Prostate gland (tissue), 2 donors: ENCODE results near the gene INIP. TPM values are rescaled to one million over a fixed set of nuclear protein-coding genes. Genes with fewer than 3 reads are reported as not detected.

Experiments
- DNase-seq: peaks from one replicate; pipeline ENCODE4 v3.0.0-alpha.2; 2019; ENCODE audit warnings: low spot score
- H3K27ac ChIP-seq, 2 donors: fragments of 200-600 bp; sonication (generic); 2 replicates each; pipeline ENCODE4 v1.5.1; 2017 to 2019
- H3K27me3 ChIP-seq: fragments of 200-600 bp; sonication (generic); replicated peaks from 2 replicates; pipeline ENCODE4 v1.5.1; 2019; ENCODE audit not compliant: insufficient read depth
- H3K36me3 ChIP-seq, 2 donors: fragments of 200-600 bp; sonication (generic); 1 replicate in 1 of 2; 2 replicates in 1 of 2; pipeline versions ENCODE4 v1.5.1 to v1.8.1; 2017 to 2019
- H3K4me1 ChIP-seq: fragments of 200-600 bp; sonication (generic); replicated peaks from 2 replicates; pipeline ENCODE4 v1.5.1; 2019
- H3K4me3 ChIP-seq, 2 donors: fragments of 200-600 bp; sonication (generic); 2 replicates each; pipeline ENCODE4 v1.5.1; 2017 to 2019
- H3K9me3 ChIP-seq: fragments of 200-600 bp; sonication (generic); 2 replicates; pipeline ENCODE4 v1.5.1; 2017
- CTCF ChIP-seq, 4 experiments: fragments of 200-600 bp in 2 of 4; fragments of 450-650 bp in 2 of 4; sonication (generic) in 2 of 4; IDR thresholded peaks; 1 replicate in 3 of 4; 2 replicates in 1 of 4; pipeline ENCODE4 v1.5.1; 2016 to 2019; ENCODE audit warnings: antibody characterized with exemption in 4 of 4, mild to moderate bottlenecking in 2 of 4, moderate library complexity in 2 of 4
- POLR2A ChIP-seq: fragments of 450-650 bp; IDR thresholded peaks from one replicate; pipeline ENCODE4 v1.6.1; 2016; ENCODE audit warnings: antibody characterized with exemption, mild to moderate bottlenecking
- POLR2AphosphoS5 ChIP-seq: sonication (generic); formaldehyde crosslinking; IDR thresholded peaks from one replicate; pipeline ENCODE4 v1.6.1; 2017; ENCODE audit warnings: antibody characterized with exemption
- WGBS: methylation state at CpG from one replicate; pipeline ENCODE4 v1.1.5; 2018; 5-methylcytosine and 5-hydroxymethylcytosine counted together
- intact Hi-C: fragments of 100-400 bp; cut with DNase I; formaldehyde crosslinking; loops from one replicate; pipeline ENCODE4 v1.14.2; 2022
- total RNA-seq, 2 donors: library from RNA; depleted of rRNA; stranded (reverse); fragments of >200 nt; gene quantifications; one replicate each; pipeline ENCODE4 v1.1.0, GENCODE V29; 2016

Gene INIP
- total RNA-seq, 2 donors from 2014 or later, result 21.0 to 36.6 TPM

GRCh38 chr9:112751056-112751795 is 33.3 kb upstream of the INIP start:
- DNase-seq, result peak; percentile 31
- H3K4me1 ChIP-seq, result no peaks in the 10 kb centered on the region
- peak overlapping the region; percentile 66 to 75 for H3K27ac ChIP-seq
- no peaks in the 10 kb centered on the region for H3K27me3 ChIP-seq
- H3K9me3 ChIP-seq, result no peaks in the 10 kb centered on the region
- H3K36me3 ChIP-seq, result no peaks in the 10 kb centered on the region
- WGBS, result under 1% methylated on average over 32 of the region's 49 CpGs
- TF ChIP-seq POLR2A (peak; percentile 34), CTCF (IDR thresholded peaks at IDR 0.05) (no peak), POLR2AphosphoS5 (peak; percentile 47)
- intact Hi-C loops, result loop anchor here (5.0 kb wide), 3 partner anchors 34 to 369 kb away; partner anchors contain the start of genes HSDL2 and INIP
- peak overlapping the region; percentile 57 to 97 for H3K4me3 ChIP-seq

- no CpG with 5 or more reads among the region's 50 CpGs for WGBS
- DNase-seq, result peak; percentile 6
- Histone ChIP-seq H3K36me3 (no peaks in the 10 kb centered on the region), H3K4me1 (no peaks in the 10 kb centered on the region), H3K9me3 (no peaks in the 10 kb centered on the region), H3K27me3 (no peaks in the 10 kb centered on the region), H3K27ac (peak overlapping the region; percentile 66 to 75), H3K4me3 (peak overlapping the region; percentile 57 to 97)
- intact Hi-C loops, result loop anchor here (5.0 kb wide), 3 partner anchors 33 to 368 kb away; partner anchors contain the start of genes HSDL2 and INIP
- TF ChIP-seq POLR2AphosphoS5 (no peak), CTCF (IDR thresholded peaks at IDR 0.05) (no peak), POLR2A (no peak)
Observed at GRCh38 chr9:112750764-112751055, 32.8 kb upstream of the INIP start.

- H3K27ac ChIP-seq, result peak within 1 kb of the TSS; percentile 75 to 82
- no peaks in the 10 kb centered on the region for H3K9me3 ChIP-seq
- H3K4me1 ChIP-seq, result no peaks in the 10 kb centered on the region
- peak; percentile 81 for TF ChIP-seq POLR2AphosphoS5
- TF ChIP-seq POLR2A, result peak; percentile 61
- peak in 2 of 4 experiments; percentile 13 to 15 for TF ChIP-seq CTCF (IDR thresholded peaks at IDR 0.05)
- peak; percentile 85 for DNase-seq
- H3K36me3 ChIP-seq, result no peaks in the 10 kb centered on the region
- intact Hi-C loops, result loop anchor here (5.0 kb wide), 3 partner anchors 33 to 368 kb away; partner anchors contain the start of genes HSDL2 and INIP
- H3K27me3 ChIP-seq, result no peaks in the 10 kb centered on the region
- H3K4me3 ChIP-seq, result peak within 1 kb of the TSS; percentile 57 to 97
- WGBS, result 8% methylated on average over 26 of the region's 49 CpGs
Observed at GRCh38 chr9:112750016-112750763, 32.3 kb upstream of the INIP start, which contains the start of gene SNX30. SNX30 (plus strand) TSS chr9:112750760; CDS start chr9:112751002, 242 bp downstream.

DNA sequence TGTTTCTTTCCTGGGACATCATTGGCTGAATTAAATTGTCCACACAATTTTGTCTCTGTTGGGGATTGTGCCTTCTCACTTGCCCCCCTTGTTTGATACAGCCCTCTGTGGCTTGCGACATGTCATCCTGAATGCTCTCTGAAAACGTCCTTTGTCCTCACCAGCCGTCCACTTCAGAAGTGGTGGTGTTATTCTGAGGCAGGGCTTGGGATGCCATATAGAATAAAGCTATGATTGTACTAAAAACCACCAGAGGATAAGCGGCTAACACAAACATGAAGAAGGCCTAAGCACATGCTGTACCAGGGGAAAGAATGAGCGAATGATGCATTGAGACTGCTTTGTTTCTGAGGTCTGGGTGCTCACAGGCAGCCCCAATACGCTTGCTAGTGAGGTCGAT is 29.2 kb upstream of the INIP start:
- 77% methylated on average over 7 of the region's 7 CpGs for WGBS
- intact Hi-C loops, result no loop called here
- H3K9me3 ChIP-seq, result no peaks in the 10 kb centered on the region
- H3K27ac ChIP-seq, result no peak overlapping the region
- no peaks in the 10 kb centered on the region for H3K36me3 ChIP-seq
- H3K4me3 ChIP-seq, result no peak overlapping the region
- no peaks in the 10 kb centered on the region for H3K27me3 ChIP-seq
- no peak for DNase-seq
- no peak for TF ChIP-seq POLR2A
- TF ChIP-seq POLR2AphosphoS5, result no peak
- TF ChIP-seq CTCF (IDR thresholded peaks at IDR 0.05), result no peak
- H3K4me1 ChIP-seq, result no peaks in the 10 kb centered on the region
